ENCODE results near the gene SPEF1. TPM values are rescaled to one million over a fixed set of nuclear protein-coding genes. Genes with fewer than 3 reads are reported as not detected.
"Not testable (repeated sequence)": the region's sequence is repeated elsewhere in the genome, so short reads cannot be mapped to it uniquely, and the experiment has no call there.

SPEF1 gene
- polyA plus RNA-seq, 3 donors = 0.09 TPM; not detected in 2

- peak within 1 kb of the TSS; percentile 69 to 95 for H3K27ac ChIP-seq (ENCODE audit: low read depth in 1 of 2, low read length in 2 of 2)
- peak within 1 kb of the TSS; percentile 93 for H2AFZ ChIP-seq (ENCODE audit: insufficient read depth, low read depth, low read length, poor library complexity, severe bottlenecking)
- Mint-ChIP-seq H3K9me3 (no peaks in the 10 kb centered on the region), H3K27ac (peak within 1 kb of the TSS; percentile 84 to 97 (median 94)), H3K4me1 (peaks cover 36% of the 10 kb centered on the region), H3K36me3 (peaks cover 10 to 15% of the 10 kb centered on the region in 2 donors), H3K27me3 (ENCODE audit: low read depth in 3 of 3) (peaks cover 0 to 5% (median 0%) of the 10 kb centered on the region in 3 donors), H3K4me3 (peak within 1 kb of the TSS; percentile 81 to 89)
- peak within 1 kb of the TSS; percentile 76 for H3K9ac ChIP-seq (ENCODE audit: insufficient read depth, low read length, poor library complexity, severe bottlenecking)
- WGBS (ENCODE audit: insufficient coverage) = under 1% methylated on average over 41 of the region's 69 CpGs
- peaks cover 5% of the 10 kb centered on the region for H4K20me1 ChIP-seq (ENCODE audit: insufficient read depth, low read length)
- no peaks in the 10 kb centered on the region for H3K27me3 ChIP-seq (ENCODE audit: control insufficient read depth in 2 of 2, insufficient read depth in 2 of 2, low read length in 2 of 2)
- peak within 1 kb of the TSS; percentile 90 for H3K4me2 ChIP-seq (replicated peaks; ENCODE audit: extremely low read depth, low read length, poor library complexity, severe bottlenecking)
- TF ChIP-seq, protein P1, sequence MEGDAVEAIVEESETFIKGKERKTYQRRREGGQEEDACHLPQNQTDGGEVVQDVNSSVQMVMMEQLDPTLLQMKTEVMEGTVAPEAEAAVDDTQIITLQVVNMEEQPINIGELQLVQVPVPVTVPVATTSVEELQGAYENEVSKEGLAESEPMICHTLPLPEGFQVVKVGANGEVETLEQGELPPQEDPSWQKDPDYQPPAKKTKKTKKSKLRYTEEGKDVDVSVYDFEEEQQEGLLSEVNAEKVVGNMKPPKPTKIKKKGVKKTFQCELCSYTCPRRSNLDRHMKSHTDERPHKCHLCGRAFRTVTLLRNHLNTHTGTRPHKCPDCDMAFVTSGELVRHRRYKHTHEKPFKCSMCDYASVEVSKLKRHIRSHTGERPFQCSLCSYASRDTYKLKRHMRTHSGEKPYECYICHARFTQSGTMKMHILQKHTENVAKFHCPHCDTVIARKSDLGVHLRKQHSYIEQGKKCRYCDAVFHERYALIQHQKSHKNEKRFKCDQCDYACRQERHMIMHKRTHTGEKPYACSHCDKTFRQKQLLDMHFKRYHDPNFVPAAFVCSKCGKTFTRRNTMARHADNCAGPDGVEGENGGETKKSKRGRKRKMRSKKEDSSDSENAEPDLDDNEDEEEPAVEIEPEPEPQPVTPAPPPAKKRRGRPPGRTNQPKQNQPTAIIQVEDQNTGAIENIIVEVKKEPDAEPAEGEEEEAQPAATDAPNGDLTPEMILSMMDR (IDR thresholded peaks at IDR 0.05) = peak; percentile 11
- H3K36me3 ChIP-seq (replicated peaks in 1 of 2; ENCODE audit: control insufficient read depth in 1 of 2, insufficient read depth in 2 of 2, low read length in 2 of 2) = peaks cover 4 to 24% of the 10 kb centered on the region in 2 donors
- H3K4me1 ChIP-seq (ENCODE audit: control insufficient read depth in 1 of 2, insufficient read depth in 2 of 2, low read length in 2 of 2) = peaks cover 24 to 41% of the 10 kb centered on the region in 2 donors
- peaks cover 34% of the 10 kb centered on the region for H3K79me2 ChIP-seq (ENCODE audit: insufficient read depth, low read length)
- H3K4me3 ChIP-seq (replicated peaks in 1 of 3; ENCODE audit: low read depth in 2 of 3, low read length in 3 of 3) = peak within 1 kb of the TSS; percentile 48 to 85 (median 76)
- DNase-seq = peak; percentile 72 to 77 (median 74)
- no peaks in the 10 kb centered on the region for H3K9me3 ChIP-seq (replicated peaks in 1 of 2; ENCODE audit: control insufficient read depth in 1 of 2, insufficient read depth in 1 of 2, low read length in 2 of 2)
- intact Hi-C loops (cut with micrococcal nuclease) = no loop called here
Measured at GRCh38 chr20:3795511-3796468, 14.5 kb upstream of the SPEF1 start, which contains the start of gene CDC25B. Gene CDC25B (plus strand): TSS chr20:3796310. CDS start chr20:3796532, 222 bp downstream.

GRCh38 chr20:3794701-3795420, 13.6 kb upstream of the SPEF1 start:
- Histone ChIP-seq H3K9me3 (replicated peaks in 1 of 2; ENCODE audit: control insufficient read depth in 1 of 2, insufficient read depth in 1 of 2, low read length in 2 of 2) (no peaks in the 10 kb centered on the region), H4K20me1 (ENCODE audit: insufficient read depth, low read length) (peaks cover 5% of the 10 kb centered on the region), H3K36me3 (replicated peaks in 1 of 2; ENCODE audit: control insufficient read depth in 1 of 2, insufficient read depth in 2 of 2, low read length in 2 of 2) (peaks cover 0 to 15% of the 10 kb centered on the region in 2 donors), H3K4me2 (replicated peaks; ENCODE audit: extremely low read depth, low read length, poor library complexity, severe bottlenecking) (peak overlapping the region; percentile 90), H3K9ac (ENCODE audit: insufficient read depth, low read length, poor library complexity, severe bottlenecking) (peak overlapping the region; percentile 76), H3K4me3 (replicated peaks in 1 of 3; ENCODE audit: low read depth in 2 of 3, low read length in 3 of 3) (peak overlapping the region in 2 of 3 experiments; percentile 76 to 85), H3K27me3 (ENCODE audit: control insufficient read depth in 2 of 2, insufficient read depth in 2 of 2, low read length in 2 of 2) (no peaks in the 10 kb centered on the region), H3K27ac (ENCODE audit: low read depth in 1 of 2, low read length in 2 of 2) (peak overlapping the region in 1 of 2 donors; percentile 95), H3K4me1 (ENCODE audit: control insufficient read depth in 1 of 2, insufficient read depth in 2 of 2, low read length in 2 of 2) (peaks cover 24 to 41% of the 10 kb centered on the region in 2 donors), H2AFZ (ENCODE audit: insufficient read depth, low read depth, low read length, poor library complexity, severe bottlenecking) (peak overlapping the region; percentile 93), H3K79me2 (ENCODE audit: insufficient read depth, low read length) (peaks cover 28% of the 10 kb centered on the region)
- Mint-ChIP-seq H3K36me3 (peaks cover 3 to 10% of the 10 kb centered on the region in 2 donors), H3K4me1 (peaks cover 36% of the 10 kb centered on the region), H3K27me3 (ENCODE audit: low read depth in 3 of 3) (peaks cover 0 to 5% (median 0%) of the 10 kb centered on the region in 3 donors), H3K4me3 (peak overlapping the region; percentile 81 to 89), H3K9me3 (no peaks in the 10 kb centered on the region), H3K27ac (peak overlapping the region in 6 of 7 donors; percentile 73 to 97 (median 92))
- DNase-seq = no peak
- intact Hi-C loops (cut with micrococcal nuclease) = no loop called here
- WGBS (ENCODE audit: insufficient coverage) = 97% methylated on average over 13 of the region's 25 CpGs
- TF ChIP-seq, protein P1 (IDR thresholded peaks at IDR 0.05) = no peak

DNA sequence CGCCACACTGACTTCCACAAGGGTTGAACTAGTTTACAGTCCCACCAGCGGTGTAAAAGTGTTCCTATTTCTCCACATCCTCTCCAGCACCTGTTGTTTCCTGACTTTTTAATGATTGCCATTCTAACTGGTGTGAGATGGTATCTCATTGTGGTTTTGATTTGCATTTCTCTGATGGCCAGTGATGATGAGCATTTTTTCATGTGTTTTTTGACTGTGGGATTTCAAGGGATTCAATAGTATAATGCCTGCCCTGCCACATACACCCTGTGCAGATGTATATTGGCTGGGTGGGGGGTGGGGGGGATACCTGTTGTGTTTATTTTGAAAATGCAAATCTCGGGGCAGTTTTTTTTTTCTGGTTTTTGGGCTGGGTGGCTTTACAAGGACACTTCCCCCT, 12.9 kb upstream of the SPEF1 start:
- H3K27me3 ChIP-seq (ENCODE audit: control insufficient read depth in 2 of 2, insufficient read depth in 2 of 2, low read length in 2 of 2); H3K9ac ChIP-seq (ENCODE audit: insufficient read depth, low read length, poor library complexity, severe bottlenecking); H3K4me3 ChIP-seq (replicated peaks in 1 of 3; ENCODE audit: low read depth in 2 of 3, low read length in 3 of 3); H3K9me3 ChIP-seq (replicated peaks in 1 of 2; ENCODE audit: control insufficient read depth in 1 of 2, insufficient read depth in 1 of 2, low read length in 2 of 2); H3K27ac ChIP-seq (ENCODE audit: low read depth in 1 of 2, low read length in 2 of 2); H3K9me3 Mint-ChIP-seq; H4K20me1 ChIP-seq (ENCODE audit: insufficient read depth, low read length); intact Hi-C loops (cut with micrococcal nuclease); H3K27ac Mint-ChIP-seq; H3K4me2 ChIP-seq (replicated peaks; ENCODE audit: extremely low read depth, low read length, poor library complexity, severe bottlenecking); H3K4me3 Mint-ChIP-seq; H3K27me3 Mint-ChIP-seq (ENCODE audit: low read depth in 3 of 3); H2AFZ ChIP-seq (ENCODE audit: insufficient read depth, low read depth, low read length, poor library complexity, severe bottlenecking); DNase-seq: not testable (repeated sequence)
- peaks cover 3 to 10% of the 10 kb centered on the region in 2 donors for H3K36me3 Mint-ChIP-seq
- H3K36me3 ChIP-seq (replicated peaks in 1 of 2; ENCODE audit: control insufficient read depth in 1 of 2, insufficient read depth in 2 of 2, low read length in 2 of 2) = peaks cover 0 to 12% of the 10 kb centered on the region in 2 donors
- H3K4me1 Mint-ChIP-seq = peaks cover 36% of the 10 kb centered on the region
- no CpG with 5 or more reads among the region's 3 CpGs for WGBS (ENCODE audit: insufficient coverage)
- peaks cover 28% of the 10 kb centered on the region for H3K79me2 ChIP-seq (ENCODE audit: insufficient read depth, low read length)
- peaks cover 24 to 39% of the 10 kb centered on the region in 2 donors for H3K4me1 ChIP-seq (ENCODE audit: control insufficient read depth in 1 of 2, insufficient read depth in 2 of 2, low read length in 2 of 2)
